Endothelial cell of umbilical vein (primary cell): ENCODE data around the gene C1QL3. TPM values are rescaled to one million over a fixed set of nuclear protein-coding genes. Genes with fewer than 3 reads are reported as not detected.

Source experiments
- BruUV-seq: library from RNA; stranded (reverse); fragments of 400-500 nt; replicated peaks from 2 replicates; lab custom pipeline; 2021; lab: Mats Ljungman, UMichigan
- CTCF ChIA-PET: fragments of 300-600, 350-600 bp; sonication (Branson Sonifier 250); formaldehyde crosslinking; loops from one replicate; lab custom pipeline; 2021; ENCODE audit warnings: antibody characterized with exemption, inconsistent platforms; lab: Charles Lee
- POLR2A ChIA-PET: fragments of 300-600, 350-600 bp; sonication (Branson Sonifier 250); formaldehyde crosslinking; loops from one replicate; lab custom pipeline; 2021; ENCODE audit warnings: antibody characterized with exemption, inconsistent platforms; lab: Charles Lee
- DNase-seq: peaks from one replicate; pipeline ENCODE4 v3.0.0-alpha.2; 2011; ENCODE audit warnings: low read depth, low spot score
- FAIRE-seq: peaks from 2 replicates; lab custom pipeline; 2011; peaks lifted over from hg19 to GRCh38; lab: Jason Lieb, UNC
- H2AFZ ChIP-seq: 2 replicates; pipeline ENCODE4 v1.6.0; 2012; ENCODE audit warnings: low read depth, low read length, control low read depth, inconsistent platforms
- H3K27ac ChIP-seq: 2 replicates; pipeline ENCODE4 v1.5.1; 2011; ENCODE audit warnings: low read depth, mild to moderate bottlenecking, control low read depth, low read length, moderate library complexity; ENCODE audit not compliant: insufficient read depth
- H3K27me3 ChIP-seq, 2 experiments: 2 replicates each; pipeline versions ENCODE4 v1.6.0 to v1.6.1; 2011; ENCODE audit warnings: low read length in 2 of 2, mixed read lengths in 1 of 2; ENCODE audit not compliant: control insufficient read depth in 2 of 2, insufficient read depth in 2 of 2
- H3K36me3 ChIP-seq, 2 experiments: 2 replicates in 1 of 2; 3 replicates in 1 of 2; pipeline ENCODE4 v1.5.1; 2011; ENCODE audit warnings: low read length in 2 of 2, mild to moderate bottlenecking in 1 of 2, moderate library complexity in 1 of 2; ENCODE audit not compliant: control insufficient read depth in 2 of 2, insufficient read depth in 2 of 2; ENCODE audit errors: extremely low read depth in 1 of 2
- H3K4me1 ChIP-seq: 3 replicates; pipeline ENCODE4 v1.5.1; 2011; ENCODE audit warnings: mild to moderate bottlenecking, low read length; ENCODE audit not compliant: control insufficient read depth, insufficient read depth; ENCODE audit errors: extremely low read depth
- H3K4me2 ChIP-seq: 2 replicates; pipeline ENCODE4 v1.6.1; 2011; ENCODE audit warnings: low read length, control low read depth, mixed read lengths; ENCODE audit not compliant: insufficient read depth
- H3K4me3 ChIP-seq, 3 experiments: fragments of 200-600 bp in 1 of 3; sonication (generic), shearing (Covaris generic) in 1 of 3; replicated peaks in 1 of 3; 2 replicates each; pipeline ENCODE4 v1.5.1; 2011 to 2016; ENCODE audit warnings: control low read depth in 3 of 3, low read length in 3 of 3, mild to moderate bottlenecking in 2 of 3, inconsistent platforms in 1 of 3, low read depth in 1 of 3, moderate library complexity in 1 of 3; ENCODE audit not compliant: insufficient read depth in 1 of 3
- H3K79me2 ChIP-seq: 2 replicates; pipeline ENCODE4 v1.6.0; 2012; ENCODE audit warnings: low read length, inconsistent platforms; ENCODE audit not compliant: control insufficient read depth, insufficient read depth
- H3K9ac ChIP-seq: replicated peaks from 2 replicates; pipeline ENCODE3; 2011; ENCODE audit warnings: low read length, control low read depth; ENCODE audit not compliant: insufficient read depth; ENCODE audit errors: extremely low read depth
- H3K9me1 ChIP-seq: replicated peaks from 3 replicates; pipeline ENCODE4 v1.6.0; 2011; ENCODE audit warnings: mild to moderate bottlenecking, low read length; ENCODE audit not compliant: control insufficient read depth, insufficient read depth; ENCODE audit errors: extremely low read depth
- H3K9me3 ChIP-seq: replicated peaks from 2 replicates; pipeline ENCODE4 v1.5.1; 2012; ENCODE audit warnings: low read length, inconsistent platforms; ENCODE audit not compliant: control insufficient read depth, insufficient read depth
- H4K20me1 ChIP-seq: replicated peaks from 2 replicates; pipeline ENCODE3; 2011; ENCODE audit warnings: mild to moderate bottlenecking, low read length; ENCODE audit not compliant: control insufficient read depth, insufficient read depth; ENCODE audit errors: extremely low read depth
- CTCF ChIP-seq, 2 donors: IDR thresholded peaks; 1 replicate in 1 of 2; 2 replicates in 1 of 2; pipeline ENCODE4 v1.5.1; 2011; ENCODE audit warnings: low read length in 2 of 2, mild to moderate bottlenecking in 2 of 2, moderate library complexity in 2 of 2, control low read depth in 1 of 2, inconsistent platforms in 1 of 2, low read depth in 1 of 2; ENCODE audit not compliant: insufficient read depth in 1 of 2; ENCODE audit errors: extremely low read depth in 1 of 2
- EZH2 ChIP-seq: IDR thresholded peaks from 2 replicates; pipeline ENCODE4 v1.6.1; 2012; ENCODE audit warnings: borderline replicate concordance, low read depth, mild to moderate bottlenecking, moderate library complexity, low read length, inconsistent platforms; ENCODE audit not compliant: severe bottlenecking
- FOS ChIP-seq: IDR thresholded peaks from 2 replicates; pipeline ENCODE4 v1.6.1; 2011; ENCODE audit warnings: mild to moderate bottlenecking, low read length, moderate library complexity, borderline replicate concordance; ENCODE audit not compliant: insufficient read depth
- GATA2 ChIP-seq: IDR thresholded peaks from 2 replicates; pipeline ENCODE4 v1.7.0; 2011; ENCODE audit warnings: low read depth, mild to moderate bottlenecking, moderate library complexity, mixed read lengths, low read length; ENCODE audit not compliant: insufficient read length, insufficient read depth
- JUN ChIP-seq: IDR thresholded peaks from 2 replicates; pipeline ENCODE4 v1.6.1; 2011; ENCODE audit warnings: borderline replicate concordance, low read depth; ENCODE audit not compliant: insufficient read length, insufficient read depth
- MAX ChIP-seq: IDR thresholded peaks from 2 replicates; pipeline ENCODE4 v1.6.1; 2011; ENCODE audit not compliant: insufficient read depth, insufficient read length
- MYC ChIP-seq: IDR thresholded peaks from one replicate; pipeline ENCODE4 v1.6.1; 2011; ENCODE audit warnings: mild to moderate bottlenecking, low read depth, low read length
- POLR2A ChIP-seq: IDR thresholded peaks from 2 replicates; pipeline ENCODE4 v1.6.1; 2012; ENCODE audit warnings: low read depth, mild to moderate bottlenecking, control low read depth, low read length
- POLR2AphosphoS5 ChIP-seq: IDR thresholded peaks from 2 replicates; pipeline ENCODE4 v1.6.1; 2012; ENCODE audit warnings: low read depth, mild to moderate bottlenecking, control low read depth, low read length, moderate library complexity; ENCODE audit not compliant: insufficient read depth
- dilution Hi-C: fragments of 300-500 bp; cut with MboI; formaldehyde crosslinking; loops from one replicate; pipeline ENCODE4 v1.15.0; 2019; ENCODE audit warnings: low sequenced_read_pairs; ENCODE audit not compliant: extremely low pct_ligation_motif_present
- intact Hi-C: fragments of 100-400 bp; cut with micrococcal nuclease; formaldehyde crosslinking; loops from one replicate; pipeline ENCODE4 v1.10.0; 2022
- polyA plus RNA-seq, 4 experiments: library from polyadenylated mRNA; depleted of rRNA in 3 of 4; stranded (reverse) in 3 of 4; unstranded in 1 of 4; fragments of >200 nt; gene quantifications; 2 replicates each; pipeline versions ENCODE4 v1.2.1 to v1.2.3, GENCODE V29; 2011 to 2012; ENCODE audit warnings: missing spikeins in 1 of 4
- total RNA-seq: library from RNA; stranded (reverse); gene quantifications from 2 replicates; pipeline ENCODE4 v1.2.3, GENCODE V29; 2021

Gene C1QL3
- total and polyA plus RNA-seq, 2 donors (not counting 3 experiments of a cell fraction or from before 2014, with no cell fraction given): not detected

GRCh38 chr10:16545116-16545736 is 23.5 kb upstream of the C1QL3 start:
- H3K27ac ChIP-seq: no peak overlapping the region
- H3K36me3 ChIP-seq: no peaks in the 10 kb centered on the region
- DNase-seq: peak; percentile 43
- TF ChIP-seq CTCF (IDR thresholded peaks at IDR 0.05; ENCODE audit: extremely low read depth in 1 of 2, insufficient read depth in 1 of 2, low read depth in 1 of 2, low read length in 2 of 2) (peak; percentile 63 to 67), FOS (no peak), JUN (no peak), MYC (no peak)
- H3K9ac ChIP-seq: no peak overlapping the region
- peak; percentile 82 for FAIRE-seq
- no peak overlapping the region for H2AFZ ChIP-seq
- H3K79me2 ChIP-seq: no peaks in the 10 kb centered on the region
- H4K20me1 ChIP-seq: no peaks in the 10 kb centered on the region
- intact Hi-C loops (loop anchor here (1.0 to 2.0 kb wide), 3 partner anchors 232 to 666 kb away; no protein-coding TSS in a partner anchor), dilution Hi-C loops (no loop called here)
- H3K27me3 ChIP-seq: peaks cover 0 to 1% of the 10 kb centered on the region in 2 experiments
- no peaks in the 10 kb centered on the region for H3K4me1 ChIP-seq
- no peaks in the 10 kb centered on the region for H3K9me3 ChIP-seq
- POLR2A ChIA-PET: no interaction called here
- BruUV-seq: no TSS peak
- H3K4me3 ChIP-seq: no peak overlapping the region
- CTCF ChIA-PET: interaction anchor here (0.7 to 2.7 kb wide), 17 partner anchors 9 to 666 kb away, joined by 3 to 44 read pairs (median 6); partner anchors contain the start of genes C1QL3 and PTER
- no peaks in the 10 kb centered on the region for H3K9me1 ChIP-seq
- no peak overlapping the region for H3K4me2 ChIP-seq

GRCh38 chr10:16544591-16544990 is 22.9 kb upstream of the C1QL3 start:
- no TSS peak for BruUV-seq
- Histone ChIP-seq H4K20me1 (no peaks in the 10 kb centered on the region), H3K9me3 (no peaks in the 10 kb centered on the region), H3K36me3 (no peaks in the 10 kb centered on the region), H2AFZ (no peak overlapping the region), H3K4me1 (no peaks in the 10 kb centered on the region), H3K27ac (no peak overlapping the region), H3K9ac (no peak overlapping the region), H3K79me2 (no peaks in the 10 kb centered on the region), H3K4me2 (no peak overlapping the region), H3K4me3 (no peak overlapping the region), H3K27me3 (peaks cover 0 to 3% of the 10 kb centered on the region in 2 experiments), H3K9me1 (no peaks in the 10 kb centered on the region)
- DNase-seq (no peak), FAIRE-seq (no peak)
- POLR2A ChIA-PET: no interaction called here
- dilution Hi-C loops (no loop called here), intact Hi-C loops (loop anchor here (2.0 kb wide), 1 partner anchor 666 kb away; no protein-coding TSS in a partner anchor)
- TF ChIP-seq POLR2A: no peak
- no peak for TF ChIP-seq MYC
- TF ChIP-seq POLR2AphosphoS5: no peak
- TF ChIP-seq JUN: no peak
- no peak for TF ChIP-seq GATA2
- TF ChIP-seq FOS: no peak
- TF ChIP-seq EZH2: no peak
- TF ChIP-seq CTCF (IDR thresholded peaks at IDR 0.05; ENCODE audit: extremely low read depth in 1 of 2, insufficient read depth in 1 of 2, low read depth in 1 of 2, low read length in 2 of 2): no peak
- TF ChIP-seq MAX: no peak
- CTCF ChIA-PET: interaction anchor here (0.7 to 2.7 kb wide), 17 partner anchors 8 to 665 kb away, joined by 3 to 44 read pairs (median 6); partner anchors contain the start of genes C1QL3 and PTER
